Activated naive CD8-positive, alpha-beta T cell treated with anti-CD3 and anti-CD28 coated beads, Interleukin-2, amount 10 ng/mL, durations not matched to agents 7 days and 5 days (primary cell): ENCODE results near the gene ADCYAP1. TPM values are rescaled to one million over a fixed set of nuclear protein-coding genes. Genes with fewer than 3 reads are reported as not detected.
"Not testable (repeated sequence)": the region's sequence is repeated elsewhere in the genome, so short reads cannot be mapped to it uniquely, and the experiment has no call there.

Experiments
- ATAC-seq: fragments of 150-1000 bp; cut with Tn5 transposase; one replicate; pipeline ENCODE4 v1.10.0; 2021; ENCODE audit warnings: low read depth, moderate library complexity
- POLR2A ChIA-PET: fragments of 350-600 bp; sonication (Branson Sonifier 250); formaldehyde crosslinking; loops from one replicate; lab custom pipeline; 2021; ENCODE audit warnings: antibody characterized with exemption; lab: Charles Lee
- DNase-seq: peaks from one replicate; pipeline ENCODE4 v3.0.0; 2021
- H3K27ac Mint-ChIP-seq: one replicate; pipeline ENCODE4 v1.8.0; 2022; ENCODE audit warnings: mild to moderate bottlenecking, mixed read lengths
- H3K27me3 Mint-ChIP-seq: one replicate; pipeline ENCODE4 v1.8.0; 2022; ENCODE audit warnings: mild to moderate bottlenecking, moderate library complexity, mixed read lengths
- H3K36me3 Mint-ChIP-seq: one replicate; pipeline ENCODE4 v1.8.0; 2021; ENCODE audit warnings: mild to moderate bottlenecking, mixed read lengths
- H3K4me1 Mint-ChIP-seq: one replicate; pipeline ENCODE4 v1.8.0; 2021; ENCODE audit warnings: mixed read lengths
- H3K4me3 Mint-ChIP-seq: one replicate; pipeline ENCODE4 v1.8.0; 2022; ENCODE audit warnings: mild to moderate bottlenecking, moderate library complexity, mixed read lengths
- H3K9me3 Mint-ChIP-seq: one replicate; pipeline ENCODE4 v1.8.0; 2021; ENCODE audit warnings: mixed read lengths
- total RNA-seq, 2 experiments: library from RNA; stranded (reverse); gene quantifications; one replicate each; pipeline ENCODE4 v1.2.3, GENCODE V29; 2021

ADCYAP1 gene
- not detected for total RNA-seq

GRCh38 chr18:904218-905090, at the start of gene ADCYAP1:
Gene ADCYAP1, plus strand, starts transcription at chr18:904871. Its CDS starts 516 bp downstream, at chr18:905387.
- H3K27me3 Mint-ChIP-seq: peaks cover 69% of the 10 kb centered on the region
- H3K4me1 Mint-ChIP-seq: peaks cover 17% of the 10 kb centered on the region
- no peak for ATAC-seq
- H3K36me3 Mint-ChIP-seq: peaks cover 2% of the 10 kb centered on the region
- peak; percentile 30 for DNase-seq
- H3K9me3 Mint-ChIP-seq: peaks cover 5% of the 10 kb centered on the region
- POLR2A ChIA-PET: no interaction called here
- H3K4me3 Mint-ChIP-seq: no peak within 1 kb of the TSS
- H3K27ac Mint-ChIP-seq: peak within 1 kb of the TSS; percentile 18

GRCh38 chr18:857986-858385, 46.7 kb upstream of the ADCYAP1 start:
- POLR2A ChIA-PET: no interaction called here

GRCh38 chr18:864872-865273, 39.8 kb upstream of the ADCYAP1 start:
- H3K4me3 Mint-ChIP-seq: no peak overlapping the region
- peaks cover 29% of the 10 kb centered on the region for H3K27me3 Mint-ChIP-seq
- no peak overlapping the region for H3K27ac Mint-ChIP-seq
- peak; percentile 83 for ATAC-seq
- H3K36me3 Mint-ChIP-seq: no peaks in the 10 kb centered on the region
- POLR2A ChIA-PET: no interaction called here
- peaks cover 3% of the 10 kb centered on the region for H3K4me1 Mint-ChIP-seq
- no peaks in the 10 kb centered on the region for H3K9me3 Mint-ChIP-seq
- peak; percentile 63 for DNase-seq

More at GRCh38 chr18:857986-858385, 46.7 kb upstream of the ADCYAP1 start:
- no peak overlapping the region for H3K4me3 Mint-ChIP-seq
- no peak for DNase-seq
- peaks cover 13% of the 10 kb centered on the region for H3K27me3 Mint-ChIP-seq
- no peaks in the 10 kb centered on the region for H3K9me3 Mint-ChIP-seq
- H3K36me3 Mint-ChIP-seq: no peaks in the 10 kb centered on the region
- no peak for ATAC-seq
- H3K4me1 Mint-ChIP-seq: no peaks in the 10 kb centered on the region
- H3K27ac Mint-ChIP-seq: no peak overlapping the region

GRCh38 chr18:867257-867656, 37.4 kb upstream of the ADCYAP1 start:
- peaks cover 26% of the 10 kb centered on the region for H3K27me3 Mint-ChIP-seq
- no peak for ATAC-seq
- no peak overlapping the region for H3K4me3 Mint-ChIP-seq
- H3K27ac Mint-ChIP-seq: no peak overlapping the region
- no peak for DNase-seq
- H3K9me3 Mint-ChIP-seq: peaks cover 2% of the 10 kb centered on the region
- POLR2A ChIA-PET: no interaction called here
- H3K4me1 Mint-ChIP-seq: peaks cover 3% of the 10 kb centered on the region
- H3K36me3 Mint-ChIP-seq: no peaks in the 10 kb centered on the region

- H3K9me3 Mint-ChIP-seq, H3K4me1 Mint-ChIP-seq, ATAC-seq, DNase-seq, H3K36me3 Mint-ChIP-seq, POLR2A ChIA-PET, H3K27me3 Mint-ChIP-seq: not testable (repeated sequence)
- peak overlapping the region; percentile 69 for H3K4me3 Mint-ChIP-seq
- H3K27ac Mint-ChIP-seq: peak overlapping the region; percentile 48
These were observed 31.2 kb upstream of the ADCYAP1 start for GRCh38 chr18:873426-873825.

- Mint-ChIP-seq H3K4me1 (peaks cover 9% of the 10 kb centered on the region), H3K4me3 (no peak overlapping the region), H3K36me3 (peaks cover 5% of the 10 kb centered on the region), H3K9me3 (peaks cover 5% of the 10 kb centered on the region), H3K27me3 (no peaks in the 10 kb centered on the region), H3K27ac (no peak overlapping the region)
- ATAC-seq (no peak), DNase-seq (no peak)
- POLR2A ChIA-PET: no interaction called here
These were observed 28.8 kb upstream of the ADCYAP1 start for GRCh38 chr18:875912-876311.

GRCh38 chr18:877238-877637, 27.4 kb upstream of the ADCYAP1 start:
- peaks cover 9% of the 10 kb centered on the region for H3K4me1 Mint-ChIP-seq
- DNase-seq (no peak), ATAC-seq (no peak)
- H3K36me3 Mint-ChIP-seq: peaks cover 5% of the 10 kb centered on the region
- no peak overlapping the region for H3K4me3 Mint-ChIP-seq
- H3K27ac Mint-ChIP-seq: no peak overlapping the region
- POLR2A ChIA-PET: no interaction called here
- H3K27me3 Mint-ChIP-seq: no peaks in the 10 kb centered on the region
- H3K9me3 Mint-ChIP-seq: peaks cover 3% of the 10 kb centered on the region

DNA sequence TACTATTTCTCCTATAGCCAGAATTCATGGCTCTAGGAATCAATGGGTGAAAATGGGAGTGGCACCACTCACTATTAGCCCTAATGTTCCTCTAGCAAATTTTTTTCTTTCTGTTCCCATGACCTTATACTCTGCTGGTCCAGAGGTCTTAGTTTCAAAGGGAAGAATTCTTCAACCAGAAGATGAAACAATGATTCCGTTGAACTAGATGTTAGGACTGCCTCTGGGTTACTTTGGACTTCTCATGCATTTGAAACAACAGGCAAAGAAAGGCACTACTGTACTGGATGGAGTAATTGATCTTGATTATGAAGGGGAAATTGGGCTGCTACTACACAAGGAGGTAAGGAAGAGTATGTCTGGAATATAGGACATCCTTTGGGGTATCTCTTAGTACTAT, 18.6 kb upstream of the ADCYAP1 start:
- no peak overlapping the region for H3K27ac Mint-ChIP-seq
- H3K4me1 Mint-ChIP-seq: no peaks in the 10 kb centered on the region
- POLR2A ChIA-PET: no interaction called here
- H3K9me3 Mint-ChIP-seq: no peaks in the 10 kb centered on the region
- DNase-seq (no peak), ATAC-seq (no peak)
- no peaks in the 10 kb centered on the region for H3K36me3 Mint-ChIP-seq
- H3K4me3 Mint-ChIP-seq: no peak overlapping the region
- H3K27me3 Mint-ChIP-seq: peaks cover 2% of the 10 kb centered on the region

DNA sequence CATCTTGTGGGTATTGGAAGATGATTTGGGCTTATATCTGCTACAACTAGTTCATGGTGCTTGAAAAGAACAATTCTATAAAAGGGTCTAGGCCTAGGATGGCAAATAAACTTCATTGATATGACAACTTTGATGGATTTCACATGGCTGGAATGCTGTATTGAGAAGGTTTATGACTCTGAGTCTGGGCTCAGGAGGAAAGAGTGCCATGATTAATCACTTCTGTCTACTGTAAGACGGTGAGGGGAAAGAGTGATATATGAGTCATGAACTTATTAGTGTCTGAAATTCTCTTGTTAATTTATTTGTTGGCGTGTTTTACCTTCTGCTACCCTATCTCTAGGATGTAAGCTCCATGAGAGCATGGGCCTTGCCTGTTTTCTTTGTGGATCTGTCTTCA, 17.0 kb upstream of the ADCYAP1 start:
- POLR2A ChIA-PET: no interaction called here

GRCh38 chr18:892316-892715, 12.4 kb upstream of the ADCYAP1 start:
- DNase-seq (no peak), ATAC-seq (no peak)
- H3K9me3 Mint-ChIP-seq: no peaks in the 10 kb centered on the region
- H3K4me1 Mint-ChIP-seq: no peaks in the 10 kb centered on the region
- peaks cover 3% of the 10 kb centered on the region for H3K27me3 Mint-ChIP-seq
- H3K4me3 Mint-ChIP-seq: no peak overlapping the region
- no peaks in the 10 kb centered on the region for H3K36me3 Mint-ChIP-seq
- H3K27ac Mint-ChIP-seq: no peak overlapping the region
- POLR2A ChIA-PET: no interaction called here

More for the DNA sequence above, 17.0 kb upstream of the ADCYAP1 start:
- Mint-ChIP-seq H3K4me1 (no peaks in the 10 kb centered on the region), H3K9me3 (no peaks in the 10 kb centered on the region), H3K4me3 (no peak overlapping the region), H3K36me3 (no peaks in the 10 kb centered on the region), H3K27me3 (peaks cover 2% of the 10 kb centered on the region), H3K27ac (no peak overlapping the region)
- DNase-seq (no peak), ATAC-seq (no peak)

DNA sequence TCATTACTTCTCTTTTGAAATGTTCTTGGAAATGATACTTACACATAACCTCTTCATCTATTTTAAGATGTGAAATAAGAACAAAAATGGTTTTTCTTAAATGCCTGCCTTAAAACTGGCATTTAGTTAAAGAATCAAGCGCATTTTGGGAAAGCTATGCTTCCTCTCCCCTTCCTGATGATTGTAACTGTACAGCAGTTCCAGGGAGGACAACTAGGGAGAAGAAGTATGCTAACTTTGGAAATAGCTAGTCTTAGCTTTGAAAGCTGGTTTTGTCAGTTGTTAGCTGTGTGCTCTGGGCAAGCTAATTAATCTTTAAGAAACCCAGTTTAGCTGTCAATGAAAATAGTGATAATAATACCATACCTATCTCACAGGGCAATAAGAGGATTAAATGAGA, 8.4 kb upstream of the ADCYAP1 start:
- POLR2A ChIA-PET: no interaction called here
- Mint-ChIP-seq H3K9me3 (no peaks in the 10 kb centered on the region), H3K4me3 (no peak overlapping the region), H3K4me1 (no peaks in the 10 kb centered on the region), H3K36me3 (no peaks in the 10 kb centered on the region), H3K27ac (no peak overlapping the region), H3K27me3 (peaks cover 8% of the 10 kb centered on the region)
- no peak for DNase-seq
- ATAC-seq: no peak

DNA sequence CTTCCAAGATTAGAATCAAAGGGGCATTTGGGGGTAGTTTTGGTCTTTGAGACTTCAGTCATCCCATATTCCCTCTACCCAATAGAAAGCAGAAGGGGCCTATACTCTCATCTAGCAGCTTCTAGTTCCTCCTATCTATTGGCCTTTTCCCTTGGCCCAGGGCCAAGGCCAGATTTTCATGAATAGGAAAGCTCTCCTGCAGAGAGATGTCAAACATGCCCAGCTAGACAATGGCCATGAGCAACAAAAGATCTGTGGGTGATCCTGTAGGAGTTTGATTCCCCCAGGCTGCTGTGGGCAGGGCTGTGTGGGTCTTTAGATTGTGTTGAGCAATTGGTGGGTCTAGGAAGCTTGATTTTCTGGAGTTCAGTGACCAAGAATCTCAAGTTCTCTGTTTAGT, 2.9 kb upstream of the ADCYAP1 start:
- POLR2A ChIA-PET: no interaction called here
- Mint-ChIP-seq H3K9me3 (peaks cover 5% of the 10 kb centered on the region), H3K36me3 (peaks cover 2% of the 10 kb centered on the region), H3K4me1 (peaks cover 12% of the 10 kb centered on the region), H3K27me3 (peaks cover 54% of the 10 kb centered on the region), H3K27ac (no peak overlapping the region), H3K4me3 (no peak overlapping the region)
- ATAC-seq: no peak
- no peak for DNase-seq

- POLR2A ChIA-PET: no interaction called here
These were observed 2.4 kb upstream of the ADCYAP1 start for GRCh38 chr18:902229-902628.

GRCh38 chr18:903701-904100, 970 bp upstream of the ADCYAP1 start:
- Mint-ChIP-seq H3K4me3 (no peak overlapping the region), H3K4me1 (peaks cover 14% of the 10 kb centered on the region), H3K27ac (no peak overlapping the region), H3K9me3 (peaks cover 5% of the 10 kb centered on the region), H3K36me3 (peaks cover 2% of the 10 kb centered on the region), H3K27me3 (peaks cover 66% of the 10 kb centered on the region)
- ATAC-seq: no peak
- DNase-seq: peak; percentile 71
- POLR2A ChIA-PET: no interaction called here

More at GRCh38 chr18:902229-902628, 2.4 kb upstream of the ADCYAP1 start:
- peaks cover 5% of the 10 kb centered on the region for H3K9me3 Mint-ChIP-seq
- ATAC-seq: no peak
- peaks cover 55% of the 10 kb centered on the region for H3K27me3 Mint-ChIP-seq
- H3K27ac Mint-ChIP-seq: no peak overlapping the region
- peaks cover 2% of the 10 kb centered on the region for H3K36me3 Mint-ChIP-seq
- H3K4me1 Mint-ChIP-seq: peaks cover 12% of the 10 kb centered on the region
- DNase-seq: no peak
- no peak overlapping the region for H3K4me3 Mint-ChIP-seq
